Fibroblast of lung (primary cell): ENCODE data around the gene GRIN2A.

ENCODE experiments used
- EZH2 ChIP-seq: IDR thresholded peaks from 2 replicates; pipeline ENCODE4 v1.5.1; 2012; ENCODE audit warnings: low read length, control low read depth, mild to moderate bottlenecking; ENCODE audit errors: missing control alignments
- TF ChIP-seq, protein P1 (sequence below), 2 donors: IDR thresholded peaks in 1 of 2; conservative IDR thresholded peaks in 1 of 2; 1 replicate in 1 of 2; 2 replicates in 1 of 2; pipeline ENCODE4 v1.5.1; 2011 to 2012; ENCODE audit warnings: low read length in 2 of 2, control low read depth in 1 of 2, inconsistent platforms in 1 of 2, low read depth in 1 of 2, mild to moderate bottlenecking in 1 of 2

DNA sequence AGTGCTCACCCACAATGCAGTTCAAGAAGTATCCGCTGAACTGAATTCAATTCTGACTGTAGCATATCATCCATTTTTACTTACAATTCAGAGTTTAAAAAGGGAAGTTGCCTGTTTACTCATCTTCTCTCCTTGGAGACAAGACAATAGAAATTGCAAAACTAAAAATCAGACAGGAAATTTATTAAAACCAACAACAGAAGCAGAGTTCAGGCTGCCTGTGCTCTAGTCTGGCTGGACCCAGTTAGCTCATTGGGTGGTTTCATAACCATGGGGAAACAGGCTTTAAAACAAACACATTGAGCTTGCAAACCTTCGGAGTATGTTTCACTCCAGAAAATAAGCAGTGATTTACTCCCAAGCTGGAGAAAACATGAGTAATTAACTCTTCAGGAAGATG, 321.4 kb downstream of the GRIN2A start:
- TF ChIP-seq, protein P1, sequence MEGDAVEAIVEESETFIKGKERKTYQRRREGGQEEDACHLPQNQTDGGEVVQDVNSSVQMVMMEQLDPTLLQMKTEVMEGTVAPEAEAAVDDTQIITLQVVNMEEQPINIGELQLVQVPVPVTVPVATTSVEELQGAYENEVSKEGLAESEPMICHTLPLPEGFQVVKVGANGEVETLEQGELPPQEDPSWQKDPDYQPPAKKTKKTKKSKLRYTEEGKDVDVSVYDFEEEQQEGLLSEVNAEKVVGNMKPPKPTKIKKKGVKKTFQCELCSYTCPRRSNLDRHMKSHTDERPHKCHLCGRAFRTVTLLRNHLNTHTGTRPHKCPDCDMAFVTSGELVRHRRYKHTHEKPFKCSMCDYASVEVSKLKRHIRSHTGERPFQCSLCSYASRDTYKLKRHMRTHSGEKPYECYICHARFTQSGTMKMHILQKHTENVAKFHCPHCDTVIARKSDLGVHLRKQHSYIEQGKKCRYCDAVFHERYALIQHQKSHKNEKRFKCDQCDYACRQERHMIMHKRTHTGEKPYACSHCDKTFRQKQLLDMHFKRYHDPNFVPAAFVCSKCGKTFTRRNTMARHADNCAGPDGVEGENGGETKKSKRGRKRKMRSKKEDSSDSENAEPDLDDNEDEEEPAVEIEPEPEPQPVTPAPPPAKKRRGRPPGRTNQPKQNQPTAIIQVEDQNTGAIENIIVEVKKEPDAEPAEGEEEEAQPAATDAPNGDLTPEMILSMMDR (conservative IDR thresholded peaks at IDR 0.05 in 1 of 2, IDR thresholded peaks at IDR 0.05 in 1 of 2; ENCODE audit: low read depth in 1 of 2, low read length in 2 of 2): no peak
- no peak for TF ChIP-seq EZH2
